Measurements from ENCODE around the gene LVRN.

LVRN gene

GRCh38 chr5:115956957-115957356, 5.3 kb upstream of the LVRN start:
- no peak for DNase-seq

- DNase-seq, result no peak
These were observed 665 bp upstream of the LVRN start for GRCh38 chr5:115961381-115962238.

GRCh38 chr5:115962565-115963402, 509 bp downstream of the LVRN start:
- no peak for DNase-seq

- DNase-seq, result no peak
These were observed 1.3 kb downstream of the LVRN start for GRCh38 chr5:115963566-115963965.

- DNase-seq, result no peak
These were observed 6.5 kb downstream of the LVRN start for GRCh38 chr5:115968770-115969169.

GRCh38 chr5:115977096-115977495, 14.8 kb downstream of the LVRN start:
- no peak for DNase-seq

GRCh38 chr5:115977988-115978387, 15.7 kb downstream of the LVRN start:
- no peak for DNase-seq

GRCh38 chr5:115978779-115979178, 16.5 kb downstream of the LVRN start:
- no peak for DNase-seq

- no peak for DNase-seq
These were observed 17.1 kb downstream of the LVRN start for GRCh38 chr5:115979201-115980041.

GRCh38 chr5:115983519-115983918, 21.2 kb downstream of the LVRN start:
- DNase-seq, result no peak

- DNase-seq, result no peak
These were observed 23.8 kb downstream of the LVRN start for GRCh38 chr5:115985802-115986757.

GRCh38 chr5:115988002-115988401, 25.7 kb downstream of the LVRN start:
- DNase-seq, result no peak

GRCh38 chr5:115992848-115993350, 30.6 kb downstream of the LVRN start:
- DNase-seq, result no peak

- DNase-seq, result no peak
These were observed 33.1 kb downstream of the LVRN start for GRCh38 chr5:115995351-115995750.

GRCh38 chr5:116002116-116002906, 40.0 kb downstream of the LVRN start:
- no peak for DNase-seq

GRCh38 chr5:116004248-116004647, 42.0 kb downstream of the LVRN start:
- no peak for DNase-seq

- DNase-seq, result no peak
These were observed 47.5 kb downstream of the LVRN start for GRCh38 chr5:116009806-116010205.

- DNase-seq, result no peak
These were observed 48.8 kb downstream of the LVRN start for GRCh38 chr5:116011046-116011445.

GRCh38 chr5:116013207-116013785, 51.0 kb downstream of the LVRN start:
- no peak for DNase-seq

- DNase-seq, result no peak
These were observed 51.7 kb downstream of the LVRN start for GRCh38 chr5:116013936-116014335.

Data from CD4-positive, alpha-beta T cell treated with Interleukin-10 for 1 hour (primary cell).